ENCODE results near the gene C1orf21.

C1orf21 gene

GRCh38 chr1:184412472-184412871, 25.6 kb downstream of the C1orf21 start:
- Histone ChIP-seq H2AFZ (ENCODE audit: low read length) (no peak overlapping the region), H3K36me3 (ENCODE audit: insufficient read depth, low read length) (no peaks in the 10 kb centered on the region), H3K4me3 (ENCODE audit: low read depth, low read length, poor library complexity, severe bottlenecking) (no peak overlapping the region), H3F3A (ENCODE audit: insufficient read depth, low read length) (no peaks in the 10 kb centered on the region), H4K20me1 (ENCODE audit: insufficient read depth, low read length) (no peaks in the 10 kb centered on the region), H3K9me2 (ENCODE audit: low read depth, low read length) (no peaks in the 10 kb centered on the region), H3K4me1 (ENCODE audit: insufficient read depth, low read length, severe bottlenecking) (no peaks in the 10 kb centered on the region), H3K9ac (ENCODE audit: low read length) (no peak overlapping the region), H3K9me3 (ENCODE audit: low read length) (no peaks in the 10 kb centered on the region), H3K27me3 (ENCODE audit: insufficient read depth, low read length) (no peaks in the 10 kb centered on the region), H3K79me2 (ENCODE audit: insufficient read depth, low read length) (no peaks in the 10 kb centered on the region), H3K27ac (ENCODE audit: low read depth, low read length, poor library complexity, severe bottlenecking) (no peak overlapping the region), H3K4me2 (ENCODE audit: low read length) (no peak overlapping the region)
- TF ChIP-seq EZH2 (IDR thresholded peaks at IDR 0.05; ENCODE audit: borderline replicate concordance, low read length), result no peak

GRCh38 chr1:184416481-184416880, 29.7 kb downstream of the C1orf21 start:
- Histone ChIP-seq H3K9ac (ENCODE audit: low read length) (no peak overlapping the region), H3K4me1 (ENCODE audit: insufficient read depth, low read length, severe bottlenecking) (no peaks in the 10 kb centered on the region), H3K27me3 (ENCODE audit: insufficient read depth, low read length) (no peaks in the 10 kb centered on the region), H2AFZ (ENCODE audit: low read length) (no peak overlapping the region), H3K4me2 (ENCODE audit: low read length) (no peak overlapping the region), H3K27ac (ENCODE audit: low read depth, low read length, poor library complexity, severe bottlenecking) (no peak overlapping the region), H3K36me3 (ENCODE audit: insufficient read depth, low read length) (no peaks in the 10 kb centered on the region), H3F3A (ENCODE audit: insufficient read depth, low read length) (no peaks in the 10 kb centered on the region), H3K4me3 (ENCODE audit: low read depth, low read length, poor library complexity, severe bottlenecking) (no peak overlapping the region), H3K9me2 (ENCODE audit: low read depth, low read length) (no peaks in the 10 kb centered on the region), H4K20me1 (ENCODE audit: insufficient read depth, low read length) (no peaks in the 10 kb centered on the region), H3K9me3 (ENCODE audit: low read length) (no peaks in the 10 kb centered on the region), H3K79me2 (ENCODE audit: insufficient read depth, low read length) (no peaks in the 10 kb centered on the region)
- TF ChIP-seq EZH2 (IDR thresholded peaks at IDR 0.05; ENCODE audit: borderline replicate concordance, low read length), result no peak
- TF ChIP-seq, protein P1, sequence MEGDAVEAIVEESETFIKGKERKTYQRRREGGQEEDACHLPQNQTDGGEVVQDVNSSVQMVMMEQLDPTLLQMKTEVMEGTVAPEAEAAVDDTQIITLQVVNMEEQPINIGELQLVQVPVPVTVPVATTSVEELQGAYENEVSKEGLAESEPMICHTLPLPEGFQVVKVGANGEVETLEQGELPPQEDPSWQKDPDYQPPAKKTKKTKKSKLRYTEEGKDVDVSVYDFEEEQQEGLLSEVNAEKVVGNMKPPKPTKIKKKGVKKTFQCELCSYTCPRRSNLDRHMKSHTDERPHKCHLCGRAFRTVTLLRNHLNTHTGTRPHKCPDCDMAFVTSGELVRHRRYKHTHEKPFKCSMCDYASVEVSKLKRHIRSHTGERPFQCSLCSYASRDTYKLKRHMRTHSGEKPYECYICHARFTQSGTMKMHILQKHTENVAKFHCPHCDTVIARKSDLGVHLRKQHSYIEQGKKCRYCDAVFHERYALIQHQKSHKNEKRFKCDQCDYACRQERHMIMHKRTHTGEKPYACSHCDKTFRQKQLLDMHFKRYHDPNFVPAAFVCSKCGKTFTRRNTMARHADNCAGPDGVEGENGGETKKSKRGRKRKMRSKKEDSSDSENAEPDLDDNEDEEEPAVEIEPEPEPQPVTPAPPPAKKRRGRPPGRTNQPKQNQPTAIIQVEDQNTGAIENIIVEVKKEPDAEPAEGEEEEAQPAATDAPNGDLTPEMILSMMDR (IDR thresholded peaks at IDR 0.05; ENCODE audit: low read length), result no peak

GRCh38 chr1:184416946-184417345, 30.1 kb downstream of the C1orf21 start:
- Histone ChIP-seq H3K27me3 (ENCODE audit: insufficient read depth, low read length) (no peaks in the 10 kb centered on the region), H3K9me3 (ENCODE audit: low read length) (no peaks in the 10 kb centered on the region), H3K9ac (ENCODE audit: low read length) (no peak overlapping the region), H3F3A (ENCODE audit: insufficient read depth, low read length) (no peaks in the 10 kb centered on the region), H3K9me2 (ENCODE audit: low read depth, low read length) (no peaks in the 10 kb centered on the region), H3K79me2 (ENCODE audit: insufficient read depth, low read length) (no peaks in the 10 kb centered on the region), H3K27ac (ENCODE audit: low read depth, low read length, poor library complexity, severe bottlenecking) (no peak overlapping the region), H3K36me3 (ENCODE audit: insufficient read depth, low read length) (no peaks in the 10 kb centered on the region), H3K4me1 (ENCODE audit: insufficient read depth, low read length, severe bottlenecking) (no peaks in the 10 kb centered on the region), H2AFZ (ENCODE audit: low read length) (no peak overlapping the region), H3K4me2 (ENCODE audit: low read length) (no peak overlapping the region), H4K20me1 (ENCODE audit: insufficient read depth, low read length) (no peaks in the 10 kb centered on the region), H3K4me3 (ENCODE audit: low read depth, low read length, poor library complexity, severe bottlenecking) (no peak overlapping the region)
- no peak for TF ChIP-seq EZH2 (IDR thresholded peaks at IDR 0.05; ENCODE audit: borderline replicate concordance, low read length)
- TF ChIP-seq, protein P1 (IDR thresholded peaks at IDR 0.05; ENCODE audit: low read length), result no peak

DNA sequence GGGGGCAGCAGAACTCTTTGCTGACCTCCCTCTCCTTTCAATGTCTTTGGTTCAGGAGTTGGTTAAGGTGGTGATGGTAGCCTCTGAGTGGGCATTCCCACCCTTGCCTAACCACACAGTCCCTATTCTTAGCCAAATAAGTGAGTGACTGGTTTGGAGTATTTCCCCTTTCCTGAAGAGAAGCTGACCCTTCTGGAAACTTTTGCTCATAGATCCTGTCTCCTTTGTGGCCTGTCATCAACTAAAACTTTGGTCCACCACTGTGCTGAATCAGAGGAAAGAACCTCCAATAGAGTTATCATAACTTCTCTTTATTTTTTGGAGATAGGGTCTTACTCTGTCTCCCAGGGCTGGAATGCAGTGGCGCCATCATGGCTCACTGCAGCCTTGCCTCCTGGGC, 31.1 kb downstream of the C1orf21 start:
- no peak overlapping the region for H3K9ac ChIP-seq (ENCODE audit: low read length)
- H3K4me1 ChIP-seq (ENCODE audit: insufficient read depth, low read length, severe bottlenecking), result no peaks in the 10 kb centered on the region
- H3K27me3 ChIP-seq (ENCODE audit: insufficient read depth, low read length), result no peaks in the 10 kb centered on the region
- H3K27ac ChIP-seq (ENCODE audit: low read depth, low read length, poor library complexity, severe bottlenecking), result no peak overlapping the region
- no peaks in the 10 kb centered on the region for H3K79me2 ChIP-seq (ENCODE audit: insufficient read depth, low read length)
- H3K9me2 ChIP-seq (ENCODE audit: low read depth, low read length), result no peaks in the 10 kb centered on the region
- TF ChIP-seq, protein P1 (IDR thresholded peaks at IDR 0.05; ENCODE audit: low read length), result no peak
- TF ChIP-seq EZH2 (IDR thresholded peaks at IDR 0.05; ENCODE audit: borderline replicate concordance, low read length), result no peak
- no peaks in the 10 kb centered on the region for H3K9me3 ChIP-seq (ENCODE audit: low read length)
- H3K4me2 ChIP-seq (ENCODE audit: low read length), result no peak overlapping the region
- H3K4me3 ChIP-seq (ENCODE audit: low read depth, low read length, poor library complexity, severe bottlenecking), result no peak overlapping the region
- H2AFZ ChIP-seq (ENCODE audit: low read length), result no peak overlapping the region
- H4K20me1 ChIP-seq (ENCODE audit: insufficient read depth, low read length), result no peaks in the 10 kb centered on the region
- no peaks in the 10 kb centered on the region for H3F3A ChIP-seq (ENCODE audit: insufficient read depth, low read length)
- H3K36me3 ChIP-seq (ENCODE audit: insufficient read depth, low read length), result no peaks in the 10 kb centered on the region
